ENCODE data around the gene GLP2R. TPM values are rescaled to one million over a fixed set of nuclear protein-coding genes. Genes with fewer than 3 reads are reported as not detected.
"Not testable (repeated sequence)": the region's sequence is repeated elsewhere in the genome, so short reads cannot be mapped to it uniquely, and the experiment has no call there.

The GLP2R gene
- total RNA-seq, 2 donors from 2014 or later = not detected

- Mint-ChIP-seq H3K4me3 (no peak overlapping the region), H3K9me3 (no peaks in the 10 kb centered on the region), H3K4me1 (no peaks in the 10 kb centered on the region), H3K27me3 (ENCODE audit: insufficient read depth) (peaks cover 17% of the 10 kb centered on the region), H3K36me3 (ENCODE audit: low read depth) (no peaks in the 10 kb centered on the region), H3K27ac (no peak overlapping the region)
- no peak for DNase-seq
- TF ChIP-seq, protein P1, sequence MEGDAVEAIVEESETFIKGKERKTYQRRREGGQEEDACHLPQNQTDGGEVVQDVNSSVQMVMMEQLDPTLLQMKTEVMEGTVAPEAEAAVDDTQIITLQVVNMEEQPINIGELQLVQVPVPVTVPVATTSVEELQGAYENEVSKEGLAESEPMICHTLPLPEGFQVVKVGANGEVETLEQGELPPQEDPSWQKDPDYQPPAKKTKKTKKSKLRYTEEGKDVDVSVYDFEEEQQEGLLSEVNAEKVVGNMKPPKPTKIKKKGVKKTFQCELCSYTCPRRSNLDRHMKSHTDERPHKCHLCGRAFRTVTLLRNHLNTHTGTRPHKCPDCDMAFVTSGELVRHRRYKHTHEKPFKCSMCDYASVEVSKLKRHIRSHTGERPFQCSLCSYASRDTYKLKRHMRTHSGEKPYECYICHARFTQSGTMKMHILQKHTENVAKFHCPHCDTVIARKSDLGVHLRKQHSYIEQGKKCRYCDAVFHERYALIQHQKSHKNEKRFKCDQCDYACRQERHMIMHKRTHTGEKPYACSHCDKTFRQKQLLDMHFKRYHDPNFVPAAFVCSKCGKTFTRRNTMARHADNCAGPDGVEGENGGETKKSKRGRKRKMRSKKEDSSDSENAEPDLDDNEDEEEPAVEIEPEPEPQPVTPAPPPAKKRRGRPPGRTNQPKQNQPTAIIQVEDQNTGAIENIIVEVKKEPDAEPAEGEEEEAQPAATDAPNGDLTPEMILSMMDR (conservative IDR thresholded peaks at IDR 0.05) = no peak
- H3K27me3 ChIP-seq (ENCODE audit: control insufficient read depth, insufficient read depth, low read length, poor library complexity, severe bottlenecking) = no peaks in the 10 kb centered on the region
- no peaks in the 10 kb centered on the region for H3K9me3 ChIP-seq (ENCODE audit: control insufficient read depth, low read length)
- no peak overlapping the region for H3K9ac ChIP-seq (ENCODE audit: extremely low read depth, low read length, poor library complexity, severe bottlenecking)
- 90 to 100% methylated on average over 3 to 4 of the region's 4 CpGs for WGBS, 2 experiments (ENCODE audit: insufficient coverage in 1 of 2, insufficient read length in 1 of 2)
- H3K27ac ChIP-seq (ENCODE audit: low read depth, low read length) = no peak overlapping the region
- H3K4me1 ChIP-seq (ENCODE audit: control insufficient read depth, insufficient read depth, low read length) = no peaks in the 10 kb centered on the region
- no peak overlapping the region for H3K4me3 ChIP-seq (ENCODE audit: low read length)
- no peaks in the 10 kb centered on the region for H3K36me3 ChIP-seq (ENCODE audit: control insufficient read depth, insufficient read depth, low read length)
Measured at GRCh38 chr17:9783050-9783449, 42.7 kb upstream of the GLP2R start.

DNA sequence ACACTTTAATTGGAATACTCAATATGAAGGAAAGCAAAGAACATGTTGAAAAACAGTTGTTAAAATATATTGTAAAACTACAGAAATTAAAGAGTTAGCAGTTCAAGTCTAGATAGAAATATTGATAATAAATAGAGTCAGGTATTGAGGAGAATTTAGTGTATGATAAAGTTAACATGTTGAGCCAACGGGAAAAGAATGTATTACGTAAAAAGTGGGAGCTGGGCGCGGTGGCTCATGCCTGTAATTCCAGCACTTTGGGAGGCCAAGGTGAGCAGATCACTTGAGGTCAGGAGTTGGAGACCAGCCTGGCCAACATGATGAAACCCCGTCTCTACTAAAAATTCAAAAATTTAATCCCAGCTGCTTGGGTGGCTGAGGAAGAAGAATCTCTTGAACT is 42.3 kb upstream of the GLP2R start:
- H3K4me3 Mint-ChIP-seq; H3K4me3 ChIP-seq (ENCODE audit: low read length); H3K36me3 ChIP-seq (ENCODE audit: control insufficient read depth, insufficient read depth, low read length); H3K4me1 Mint-ChIP-seq; H3K9me3 Mint-ChIP-seq; H3K4me1 ChIP-seq (ENCODE audit: control insufficient read depth, insufficient read depth, low read length); H3K9me3 ChIP-seq (ENCODE audit: control insufficient read depth, low read length); H3K27ac Mint-ChIP-seq; H3K9ac ChIP-seq (ENCODE audit: extremely low read depth, low read length, poor library complexity, severe bottlenecking); DNase-seq; H3K36me3 Mint-ChIP-seq (ENCODE audit: low read depth); H3K27me3 ChIP-seq (ENCODE audit: control insufficient read depth, insufficient read depth, low read length, poor library complexity, severe bottlenecking); H3K27ac ChIP-seq (ENCODE audit: low read depth, low read length): not testable (repeated sequence)
- whole genome bisulfite sequencing, 2 experiments (ENCODE audit: insufficient coverage in 1 of 2, insufficient read length in 1 of 2) = 94 to 98% methylated on average over 4 of the region's 5 CpGs
- H3K27me3 Mint-ChIP-seq (ENCODE audit: insufficient read depth) = peaks cover 16% of the 10 kb centered on the region

GRCh38 chr17:9784544-9784943 is 41.2 kb upstream of the GLP2R start:
- Mint-ChIP-seq H3K4me3 (no peak overlapping the region), H3K9me3 (no peaks in the 10 kb centered on the region), H3K27me3 (ENCODE audit: insufficient read depth) (peaks cover 15% of the 10 kb centered on the region), H3K27ac (no peak overlapping the region), H3K36me3 (ENCODE audit: low read depth) (no peaks in the 10 kb centered on the region), H3K4me1 (no peaks in the 10 kb centered on the region)
- H3K27ac ChIP-seq (ENCODE audit: low read depth, low read length) = no peak overlapping the region
- no peaks in the 10 kb centered on the region for H3K27me3 ChIP-seq (ENCODE audit: control insufficient read depth, insufficient read depth, low read length, poor library complexity, severe bottlenecking)
- H3K4me3 ChIP-seq (ENCODE audit: low read length) = no peak overlapping the region
- TF ChIP-seq, protein P1 (conservative IDR thresholded peaks at IDR 0.05) = no peak
- H3K9me3 ChIP-seq (ENCODE audit: control insufficient read depth, low read length) = no peaks in the 10 kb centered on the region
- H3K36me3 ChIP-seq (ENCODE audit: control insufficient read depth, insufficient read depth, low read length) = no peaks in the 10 kb centered on the region
- 100% methylated on average over 1 to 2 of the region's 2 CpGs for WGBS, 2 experiments (ENCODE audit: insufficient coverage in 1 of 2, insufficient read length in 1 of 2)
- H3K9ac ChIP-seq (ENCODE audit: extremely low read depth, low read length, poor library complexity, severe bottlenecking) = no peak overlapping the region
- no peak for DNase-seq
- no peaks in the 10 kb centered on the region for H3K4me1 ChIP-seq (ENCODE audit: control insufficient read depth, insufficient read depth, low read length)

- no peak overlapping the region for H3K4me3 Mint-ChIP-seq
- DNase-seq = no peak
- H3K36me3 Mint-ChIP-seq (ENCODE audit: low read depth) = no peaks in the 10 kb centered on the region
- WGBS, 2 experiments (ENCODE audit: insufficient coverage in 1 of 2, insufficient read length in 1 of 2) = 91 to 93% methylated on average over 3 to 8 of the region's 8 CpGs
- H3K9me3 Mint-ChIP-seq = no peaks in the 10 kb centered on the region
- H3K27me3 Mint-ChIP-seq (ENCODE audit: insufficient read depth) = no peaks in the 10 kb centered on the region
- TF ChIP-seq, protein P1 (conservative IDR thresholded peaks at IDR 0.05) = no peak
- Histone ChIP-seq H3K36me3 (ENCODE audit: control insufficient read depth, insufficient read depth, low read length) (no peaks in the 10 kb centered on the region), H3K9me3 (ENCODE audit: control insufficient read depth, low read length) (no peaks in the 10 kb centered on the region), H3K4me3 (ENCODE audit: low read length) (no peak overlapping the region), H3K27me3 (ENCODE audit: control insufficient read depth, insufficient read depth, low read length, poor library complexity, severe bottlenecking) (no peaks in the 10 kb centered on the region), H3K4me1 (ENCODE audit: control insufficient read depth, insufficient read depth, low read length) (peaks cover 3% of the 10 kb centered on the region), H3K27ac (ENCODE audit: low read depth, low read length) (no peak overlapping the region), H3K9ac (ENCODE audit: extremely low read depth, low read length, poor library complexity, severe bottlenecking) (no peak overlapping the region)
- H3K4me1 Mint-ChIP-seq = peaks cover 4% of the 10 kb centered on the region
- H3K27ac Mint-ChIP-seq = no peak overlapping the region
Measured at GRCh38 chr17:9788601-9789000, 37.1 kb upstream of the GLP2R start.
